ENCODE data around the gene ZBED1. TPM values are rescaled to one million over a fixed set of nuclear protein-coding genes. Genes with fewer than 3 reads are reported as not detected.
"Not testable (repeated sequence)": the region's sequence is repeated elsewhere in the genome, so short reads cannot be mapped to it uniquely, and the experiment has no call there.

ZBED1 gene
- total RNA-seq, 2 experiments from 2014 or later = 36.5 to 36.9 TPM

DNA sequence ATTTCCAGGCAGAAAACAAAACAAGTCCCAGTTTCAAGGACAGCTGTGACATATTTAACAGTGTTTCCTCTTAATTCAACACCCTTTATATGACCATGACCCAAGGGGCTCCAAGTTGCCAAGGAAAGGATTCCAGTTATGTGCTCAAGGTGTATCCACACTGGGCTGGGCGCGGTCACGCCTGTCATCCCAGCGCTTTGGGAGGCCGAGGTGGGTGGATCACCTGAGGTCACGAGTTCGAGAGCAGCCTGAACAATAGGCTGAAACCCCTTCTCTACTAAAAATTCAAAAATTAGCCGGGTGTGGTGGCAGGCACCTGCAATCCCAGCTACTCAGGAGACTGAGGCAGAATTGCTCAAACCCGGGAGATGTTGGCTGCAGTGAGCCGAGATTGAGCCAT is 29.6 kb downstream of the ZBED1 start:
- POLR2A ChIA-PET; H3K4me3 Mint-ChIP-seq; H3K27me3 Mint-ChIP-seq; H3K36me3 Mint-ChIP-seq (ENCODE audit: low read depth); H3K9me3 Mint-ChIP-seq; H3K27ac Mint-ChIP-seq; CTCF ChIA-PET; DNase-seq; H3K4me1 Mint-ChIP-seq: not testable (repeated sequence)

DNA sequence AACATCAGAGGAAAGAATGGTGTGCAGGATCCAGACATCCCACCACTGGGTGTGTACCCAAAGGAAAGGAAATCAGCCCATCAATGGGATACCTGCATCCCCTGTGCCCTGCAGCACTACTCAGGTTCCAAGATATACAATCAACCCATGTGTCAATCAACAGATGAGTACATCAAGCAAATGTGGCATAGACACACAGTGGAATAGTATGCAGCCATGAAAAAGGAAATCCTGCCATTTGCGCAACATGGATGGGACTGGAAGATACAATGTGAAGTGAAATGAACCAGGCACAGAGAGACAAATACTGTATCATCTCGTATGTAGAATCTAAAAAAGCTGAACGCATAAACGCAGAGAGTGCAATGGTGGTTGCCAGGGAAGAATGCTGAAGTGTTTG is 30.9 kb downstream of the ZBED1 start:
- DNase-seq; POLR2A ChIA-PET; H3K36me3 Mint-ChIP-seq (ENCODE audit: low read depth); H3K4me3 Mint-ChIP-seq; H3K27me3 Mint-ChIP-seq; H3K27ac Mint-ChIP-seq; H3K4me1 Mint-ChIP-seq; CTCF ChIA-PET; H3K9me3 Mint-ChIP-seq: not testable (repeated sequence)

DNA sequence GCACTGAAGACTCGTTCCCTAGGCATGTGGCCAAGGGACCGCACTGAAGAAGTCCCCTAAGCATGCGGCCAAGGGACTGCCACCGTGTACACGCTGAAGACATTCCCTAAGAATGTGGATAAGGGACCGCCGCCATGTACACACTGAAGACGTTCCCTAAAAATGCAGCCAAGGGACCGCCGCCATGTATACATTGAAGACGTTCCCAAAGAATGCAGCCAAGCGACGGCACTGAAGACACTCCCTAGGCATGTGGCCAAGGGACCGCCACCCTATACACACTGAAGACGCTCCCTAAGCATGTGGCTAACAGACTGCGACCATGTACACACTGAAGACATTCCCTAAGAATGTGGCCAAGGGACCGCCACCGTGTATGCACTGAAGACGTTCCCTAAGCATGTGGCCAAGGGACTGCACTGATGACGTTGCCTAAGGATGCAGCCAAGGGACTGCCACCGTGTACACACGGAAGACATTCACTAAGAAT is 31.5 kb downstream of the ZBED1 start:
- peaks cover 5% of the 10 kb centered on the region for H3K9me3 Mint-ChIP-seq
- H3K27ac Mint-ChIP-seq = no peak overlapping the region
- no peaks in the 10 kb centered on the region for H3K27me3 Mint-ChIP-seq
- H3K36me3 Mint-ChIP-seq (ENCODE audit: low read depth) = peaks cover 9% of the 10 kb centered on the region
- ChIA-PET POLR2A (no interaction called here), CTCF (no interaction called here)
- DNase-seq = no peak
- no peaks in the 10 kb centered on the region for H3K4me1 Mint-ChIP-seq
- no peak overlapping the region for H3K4me3 Mint-ChIP-seq

DNA sequence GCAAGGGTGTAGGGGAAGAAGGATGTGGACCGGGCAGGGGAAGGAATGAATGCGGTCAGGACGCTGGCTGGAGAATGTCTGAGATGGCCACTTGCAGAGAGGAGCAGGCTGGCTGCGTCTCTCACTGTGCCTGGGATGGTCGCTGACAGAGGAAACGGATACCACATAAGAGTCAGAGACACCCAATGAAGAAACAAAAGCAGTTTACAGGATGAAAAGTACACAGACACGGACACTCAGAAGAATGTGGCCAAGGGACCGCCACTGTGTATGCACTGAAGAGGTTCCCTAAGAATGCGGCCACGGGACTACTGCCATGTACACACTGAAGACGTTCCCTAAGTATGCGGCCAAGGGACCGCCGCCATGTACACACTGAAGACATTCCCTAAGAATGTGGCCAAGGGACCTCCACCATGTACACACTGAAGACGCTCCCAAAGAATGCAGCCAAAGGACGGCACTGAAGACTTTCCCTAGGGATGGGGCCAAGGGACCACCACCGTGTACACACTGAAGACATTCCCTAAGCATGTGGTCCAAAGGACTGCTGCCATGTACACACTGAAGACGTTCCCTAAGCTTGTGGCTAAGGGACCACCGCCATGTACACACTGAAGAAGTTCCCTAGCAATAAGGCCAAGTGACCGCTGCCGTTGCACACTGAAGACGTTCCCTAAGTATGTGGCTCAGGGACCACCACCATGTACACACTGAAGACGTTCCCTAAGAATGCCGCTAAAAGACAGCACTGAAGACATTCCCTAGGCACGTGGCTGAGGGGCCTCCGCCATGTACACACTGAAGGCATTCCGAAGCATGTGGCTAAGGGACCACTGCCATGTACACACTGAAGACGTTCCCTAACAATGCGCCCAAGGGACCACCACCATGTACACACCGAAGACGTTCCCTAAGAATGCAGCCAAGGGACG is 32.2 kb downstream of the ZBED1 start:
- Mint-ChIP-seq H3K9me3 (peaks cover 5% of the 10 kb centered on the region), H3K4me1 (no peaks in the 10 kb centered on the region), H3K4me3 (no peak overlapping the region), H3K27ac (no peak overlapping the region), H3K27me3 (no peaks in the 10 kb centered on the region), H3K36me3 (ENCODE audit: low read depth) (peaks cover 9% of the 10 kb centered on the region)
- no peak for DNase-seq
- POLR2A ChIA-PET = no interaction called here
- CTCF ChIA-PET = no interaction called here

DNA sequence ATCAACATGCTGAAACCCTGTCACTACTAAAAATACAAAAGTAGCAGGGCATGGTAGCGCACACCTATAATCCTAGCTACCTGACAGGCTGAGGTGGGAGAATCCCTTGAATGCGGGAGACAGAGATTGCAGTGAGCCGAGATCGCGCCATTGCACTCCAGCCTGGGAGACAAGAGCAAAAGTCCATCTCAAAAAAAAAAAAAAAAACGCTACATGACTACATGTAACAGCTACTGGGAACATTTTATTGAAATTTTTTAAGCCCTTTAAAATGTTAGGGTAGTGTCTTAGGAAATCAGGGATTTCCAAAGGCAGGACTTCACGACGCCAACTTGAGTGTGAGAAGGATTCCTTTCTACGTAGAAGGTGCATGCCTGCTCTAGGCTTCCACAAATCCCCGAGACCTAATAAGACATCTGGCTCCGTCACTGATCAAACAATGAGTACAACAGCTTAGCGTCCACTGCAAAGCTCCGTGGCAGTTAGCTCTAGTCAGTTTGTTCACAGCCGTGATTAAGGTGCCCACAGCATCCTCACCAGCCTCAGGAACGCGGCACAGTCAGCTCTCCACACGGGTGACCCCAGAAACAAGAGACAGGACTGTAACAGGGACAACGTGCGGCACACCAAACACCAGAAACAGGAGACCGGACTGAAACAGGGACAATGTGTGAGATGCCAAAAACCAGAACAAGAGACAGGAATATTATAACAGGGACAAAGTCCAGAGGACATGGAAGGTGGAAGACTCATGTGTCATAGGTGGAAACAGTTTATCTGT is 33.7 kb downstream of the ZBED1 start:
- Mint-ChIP-seq H3K4me3 (no peak overlapping the region), H3K9me3 (peaks cover 5% of the 10 kb centered on the region), H3K4me1 (no peaks in the 10 kb centered on the region), H3K27me3 (no peaks in the 10 kb centered on the region), H3K36me3 (ENCODE audit: low read depth) (peaks cover 9% of the 10 kb centered on the region), H3K27ac (no peak overlapping the region)
- no peak for DNase-seq
- POLR2A ChIA-PET = no interaction called here
- CTCF ChIA-PET = no interaction called here

DNA sequence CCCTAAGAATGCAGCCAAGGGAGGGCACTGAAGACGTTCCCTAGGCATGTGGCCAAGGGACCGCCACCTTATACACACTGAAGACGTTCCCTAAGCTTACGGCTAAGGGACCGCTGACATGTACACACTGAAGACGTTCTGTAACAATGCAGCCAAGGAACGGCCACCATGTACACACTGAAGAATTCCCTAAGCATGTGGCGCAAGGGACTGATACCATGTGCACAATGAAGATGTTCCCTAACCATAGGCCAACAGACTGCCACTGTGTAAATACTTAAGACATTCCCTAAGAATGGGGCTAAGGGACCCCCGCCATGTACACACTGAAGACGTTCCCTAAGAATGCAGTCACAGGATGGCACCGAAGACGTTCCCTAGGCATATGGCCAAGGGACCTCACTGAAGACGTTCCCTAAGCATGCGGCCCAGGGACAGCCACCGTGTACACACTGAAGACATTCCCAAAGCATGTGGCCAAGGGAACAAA is 36.1 kb downstream of the ZBED1 start:
- Mint-ChIP-seq H3K27me3 (no peaks in the 10 kb centered on the region), H3K4me1 (no peaks in the 10 kb centered on the region), H3K4me3 (no peak overlapping the region), H3K27ac (no peak overlapping the region), H3K36me3 (ENCODE audit: low read depth) (peaks cover 5% of the 10 kb centered on the region), H3K9me3 (peaks cover 1% of the 10 kb centered on the region)
- ChIA-PET CTCF (no interaction called here), POLR2A (no interaction called here)
- DNase-seq = no peak

DNA sequence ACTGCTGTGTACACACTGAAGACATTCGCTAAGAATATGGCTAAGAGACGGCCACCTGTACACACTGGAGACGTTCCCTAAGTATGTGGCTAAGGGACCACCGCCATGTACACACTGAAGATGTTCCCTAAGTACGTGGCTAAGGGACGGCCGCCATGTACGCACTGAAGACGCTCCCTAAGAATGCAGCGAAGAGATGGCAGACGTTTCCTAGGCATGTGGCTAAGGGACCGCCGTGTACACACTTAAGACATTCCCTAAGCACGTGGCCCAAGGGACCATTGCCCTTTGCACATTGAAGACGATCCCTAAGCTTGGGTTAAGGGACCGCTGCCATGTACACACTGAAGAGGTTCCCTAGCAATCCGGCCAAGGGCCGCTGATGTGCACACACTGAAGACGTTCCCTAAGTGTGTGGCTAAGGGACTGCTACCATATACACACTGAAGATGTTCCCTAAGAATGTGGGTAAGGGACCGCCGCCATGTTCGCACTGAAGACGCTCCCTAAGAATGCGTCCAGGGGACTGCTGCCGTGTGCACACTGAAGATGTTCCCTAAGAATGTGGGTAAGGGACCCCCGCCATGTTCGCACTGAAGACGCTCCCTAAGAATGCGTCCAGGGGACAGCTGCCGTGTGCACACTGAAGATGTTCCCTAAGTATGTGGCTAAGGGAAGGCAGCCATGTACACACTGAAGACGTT is 36.7 kb downstream of the ZBED1 start:
- H3K36me3 Mint-ChIP-seq (ENCODE audit: low read depth) = no peaks in the 10 kb centered on the region
- H3K4me3 Mint-ChIP-seq = no peak overlapping the region
- H3K27ac Mint-ChIP-seq = no peak overlapping the region
- POLR2A ChIA-PET = no interaction called here
- CTCF ChIA-PET = no interaction called here
- H3K4me1 Mint-ChIP-seq = no peaks in the 10 kb centered on the region
- no peaks in the 10 kb centered on the region for H3K9me3 Mint-ChIP-seq
- no peaks in the 10 kb centered on the region for H3K27me3 Mint-ChIP-seq
- no peak for DNase-seq

DNA sequence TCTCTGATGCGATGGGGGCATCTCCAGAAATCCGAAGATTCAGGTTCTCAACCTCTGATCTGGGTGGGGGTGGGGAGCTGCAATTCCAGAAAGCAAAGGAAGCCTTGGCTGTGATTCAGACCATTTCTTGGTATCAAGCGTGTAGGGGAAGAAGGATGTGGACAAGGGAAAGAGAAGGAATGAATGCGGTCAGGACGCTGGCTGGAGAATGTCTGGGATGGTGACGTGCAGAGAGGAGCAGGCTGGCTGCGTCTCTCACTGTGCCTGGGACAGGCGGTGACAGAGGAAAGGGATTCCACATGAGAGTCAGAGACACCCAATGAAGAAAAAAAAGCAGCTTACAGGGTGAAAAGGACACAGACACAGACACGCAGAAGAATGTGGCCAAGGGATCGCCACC is 37.3 kb downstream of the ZBED1 start:
- H3K4me1 Mint-ChIP-seq; POLR2A ChIA-PET; H3K27ac Mint-ChIP-seq; H3K4me3 Mint-ChIP-seq; H3K27me3 Mint-ChIP-seq; DNase-seq; H3K9me3 Mint-ChIP-seq; H3K36me3 Mint-ChIP-seq (ENCODE audit: low read depth); CTCF ChIA-PET: not testable (repeated sequence)

DNA sequence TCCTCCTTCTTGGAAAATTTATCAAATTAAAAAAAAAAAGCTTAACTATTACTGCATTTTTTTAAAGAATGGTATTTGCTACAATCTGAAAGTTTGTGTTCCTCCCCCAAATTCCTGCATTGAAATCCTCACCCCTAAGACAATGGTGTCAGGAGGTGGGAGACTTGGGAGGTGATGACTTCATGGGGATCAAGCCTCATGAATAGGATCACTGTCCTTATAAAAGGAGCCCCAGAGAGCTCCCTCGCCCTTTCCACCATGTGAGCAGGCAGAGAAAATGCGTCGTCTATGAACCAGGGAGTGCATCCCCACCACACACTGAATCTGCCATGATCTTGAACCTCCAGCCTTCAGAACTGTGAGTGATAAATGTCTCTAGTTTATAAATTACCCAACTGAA is 38.0 kb downstream of the ZBED1 start:
- H3K4me3 Mint-ChIP-seq = no peak overlapping the region
- H3K27me3 Mint-ChIP-seq = no peaks in the 10 kb centered on the region

DNA sequence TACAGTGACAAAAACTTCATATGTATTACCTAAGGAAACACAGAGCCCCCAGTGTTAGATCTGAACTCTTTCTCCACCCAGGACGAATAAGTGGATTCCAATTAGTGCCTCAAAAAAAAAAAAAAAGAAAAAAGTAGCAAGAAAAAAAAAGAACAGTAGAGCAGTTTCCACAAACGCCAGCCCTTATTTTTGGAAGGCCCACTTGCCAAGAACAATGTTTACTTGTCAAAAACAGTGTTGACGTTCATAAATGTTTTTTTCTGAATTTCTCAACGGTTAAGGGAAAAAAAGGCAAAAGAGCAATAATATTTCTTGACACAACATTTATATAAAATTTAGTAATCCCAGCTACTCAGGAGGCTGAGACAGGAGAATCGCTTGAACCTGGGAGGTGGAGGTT is 38.7 kb downstream of the ZBED1 start:
- Mint-ChIP-seq H3K9me3 (peaks cover 4% of the 10 kb centered on the region), H3K27ac (no peak overlapping the region), H3K4me3 (no peak overlapping the region), H3K36me3 (ENCODE audit: low read depth) (no peaks in the 10 kb centered on the region), H3K27me3 (no peaks in the 10 kb centered on the region), H3K4me1 (no peaks in the 10 kb centered on the region)
- POLR2A ChIA-PET = no interaction called here
- DNase-seq = no peak
- CTCF ChIA-PET = no interaction called here

More for the DNA sequence above, 38.0 kb downstream of the ZBED1 start:
- Mint-ChIP-seq H3K4me1 (no peaks in the 10 kb centered on the region), H3K27ac (no peak overlapping the region), H3K9me3 (peaks cover 4% of the 10 kb centered on the region), H3K36me3 (ENCODE audit: low read depth) (no peaks in the 10 kb centered on the region)
- POLR2A ChIA-PET = no interaction called here
- CTCF ChIA-PET = no interaction called here
- DNase-seq = no peak

DNA sequence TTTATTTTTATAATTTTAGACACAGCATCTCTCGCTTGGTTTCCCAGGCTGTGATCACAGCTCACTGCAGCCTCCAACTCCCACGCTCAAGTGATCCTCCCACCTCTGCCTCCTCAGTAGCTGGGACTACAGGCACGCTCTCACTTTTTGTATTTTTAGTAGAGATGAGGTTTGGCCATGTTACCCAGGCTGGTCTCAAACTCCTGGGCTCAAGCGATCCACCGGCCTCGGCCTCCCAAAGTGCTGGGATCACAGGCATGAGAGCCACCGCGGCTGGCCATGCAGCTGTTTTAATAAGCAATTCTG is 39.1 kb downstream of the ZBED1 start:
- ChIA-PET CTCF (no interaction called here), POLR2A (no interaction called here)
- DNase-seq = no peak
- no peaks in the 10 kb centered on the region for H3K4me1 Mint-ChIP-seq
- no peak overlapping the region for H3K4me3 Mint-ChIP-seq
- no peaks in the 10 kb centered on the region for H3K27me3 Mint-ChIP-seq
- H3K36me3 Mint-ChIP-seq (ENCODE audit: low read depth) = no peaks in the 10 kb centered on the region
- H3K27ac Mint-ChIP-seq = no peak overlapping the region
- H3K9me3 Mint-ChIP-seq = peaks cover 4% of the 10 kb centered on the region

DNA sequence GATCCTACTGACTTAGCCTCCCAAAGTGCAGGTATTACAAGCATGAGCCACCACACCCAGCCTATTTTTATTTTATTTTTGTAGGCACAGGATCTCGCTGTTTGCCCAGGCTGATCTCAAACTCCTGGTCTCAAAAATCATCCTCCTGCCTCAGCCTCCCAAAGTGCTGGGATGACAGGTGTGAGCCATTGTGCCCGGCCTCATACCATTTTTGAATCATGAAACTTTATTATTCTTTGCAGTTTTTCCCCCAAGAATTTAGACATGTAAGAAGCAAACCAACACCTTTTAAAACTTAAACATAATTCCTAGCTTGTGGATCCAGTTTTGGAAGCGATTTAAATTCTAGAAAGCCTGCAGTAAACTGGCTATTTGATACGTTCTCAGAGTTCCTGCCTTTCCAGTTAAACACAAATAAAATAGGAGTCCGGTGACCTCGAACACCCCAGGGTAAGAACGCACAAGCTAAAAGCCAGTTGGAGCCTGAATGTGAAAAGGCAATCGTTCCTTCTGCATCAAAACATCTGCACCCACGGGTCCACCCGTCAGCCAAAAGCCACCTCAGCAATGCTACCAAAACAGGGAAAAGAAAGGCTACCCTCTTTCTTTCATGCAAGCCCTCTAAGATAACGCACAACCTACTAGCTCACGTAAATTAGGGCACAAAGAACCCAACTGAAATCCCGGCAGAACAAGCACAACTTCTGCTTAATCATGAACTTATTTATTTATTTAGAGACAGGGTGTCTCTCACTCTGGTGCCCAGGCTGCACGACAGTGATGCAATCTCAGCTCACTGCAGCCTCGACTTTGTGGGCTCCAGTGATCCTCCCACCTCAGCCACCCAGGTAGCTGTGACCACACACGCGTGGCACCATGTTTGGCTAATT is 39.7 kb downstream of the ZBED1 start:
- DNase-seq; H3K9me3 Mint-ChIP-seq; H3K27ac Mint-ChIP-seq; POLR2A ChIA-PET; H3K4me1 Mint-ChIP-seq; H3K4me3 Mint-ChIP-seq; H3K36me3 Mint-ChIP-seq (ENCODE audit: low read depth); H3K27me3 Mint-ChIP-seq; CTCF ChIA-PET: not testable (repeated sequence)

Data from activated CD4-positive, alpha-beta T cell treated with anti-CD3 and anti-CD28 coated beads, Interleukin-2, amount 10 ng/mL, durations not matched to agents 7 days and 5 days (primary cell).